ENCODE results near the gene HOXB5.

Gene HOXB5

DNA sequence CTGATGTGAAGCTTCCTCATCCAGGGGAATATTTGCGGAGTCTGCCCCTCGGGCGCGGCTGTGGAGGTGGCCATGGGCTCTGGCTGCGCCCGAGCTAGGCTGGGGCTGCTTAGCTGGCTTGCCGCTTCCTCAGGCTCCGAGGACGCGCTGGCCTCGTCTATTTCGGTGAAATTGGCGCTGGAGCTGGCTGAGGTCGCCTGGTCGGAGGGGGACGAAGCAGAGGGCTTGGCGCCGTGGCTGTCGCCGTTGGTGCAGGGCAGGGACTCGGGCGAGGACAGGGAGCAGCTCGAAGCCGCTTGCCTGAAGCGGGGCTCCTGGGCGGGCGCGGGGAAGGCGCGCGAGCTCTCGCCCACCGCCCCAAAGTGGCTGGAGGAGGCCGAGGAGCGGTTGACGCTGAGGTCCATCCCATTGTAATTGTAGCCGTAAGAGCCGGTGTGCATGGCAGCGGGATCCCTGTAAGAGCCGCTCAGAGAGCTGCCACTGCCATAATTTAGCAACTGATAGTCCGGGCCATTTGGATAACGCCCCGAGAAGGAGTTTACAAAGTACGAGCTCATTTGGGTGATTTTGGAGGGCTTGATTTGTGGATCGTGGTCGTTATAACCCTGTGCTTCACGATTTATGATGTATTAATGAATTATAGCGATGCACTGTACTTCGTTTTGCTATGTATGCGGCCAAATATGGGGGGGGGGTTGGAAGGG lies at the start of gene HOXB5:
Gene HOXB5 (minus strand): TSS at position 654 of the 704 bp plus-strand sequence. CDS start 97 bp downstream, at position 557.
- no peak for DNase-seq

DNA sequence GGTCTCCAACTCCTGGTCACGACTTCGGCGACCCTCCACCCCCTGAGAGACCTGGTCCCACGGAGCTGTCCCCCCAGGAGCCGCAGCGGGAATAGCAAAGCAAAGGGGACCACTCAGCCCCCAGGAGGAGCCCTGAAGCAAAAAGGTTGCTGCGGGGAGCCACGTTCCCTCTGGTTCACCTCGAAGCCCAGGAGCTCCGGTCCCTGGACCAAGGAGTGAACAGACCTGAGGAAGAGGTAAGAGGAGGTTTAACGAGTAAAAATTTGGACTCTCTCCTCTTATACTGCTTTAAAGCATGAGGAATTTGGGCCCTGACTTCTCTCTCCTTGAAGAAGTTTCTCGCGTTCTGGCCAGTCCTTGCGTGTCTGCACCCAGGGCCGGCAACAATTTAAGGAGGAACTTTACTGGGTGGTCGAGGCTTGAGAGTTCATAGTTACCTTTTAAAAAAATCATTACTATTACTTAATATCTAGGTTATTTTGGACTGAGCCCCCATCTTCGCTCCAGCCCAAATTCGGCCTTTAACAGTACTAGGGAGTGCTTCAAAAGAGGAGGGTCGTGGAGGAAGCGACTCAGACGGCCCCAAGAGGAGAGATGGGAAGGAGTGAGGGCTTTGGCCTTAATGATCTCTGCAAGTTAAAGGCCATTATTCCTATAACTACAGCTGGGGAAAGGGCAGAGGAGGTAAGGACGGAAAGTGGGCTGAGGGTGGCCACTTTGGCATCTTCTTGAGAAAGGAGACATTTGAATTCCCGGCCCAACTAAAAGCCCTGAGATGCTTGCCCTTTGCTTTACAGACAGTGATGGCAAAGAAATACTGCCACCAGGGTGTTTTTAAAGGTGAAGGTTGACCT lies 49.5 kb upstream of the HOXB5 start:
- DNase-seq, result no peak

DNA sequence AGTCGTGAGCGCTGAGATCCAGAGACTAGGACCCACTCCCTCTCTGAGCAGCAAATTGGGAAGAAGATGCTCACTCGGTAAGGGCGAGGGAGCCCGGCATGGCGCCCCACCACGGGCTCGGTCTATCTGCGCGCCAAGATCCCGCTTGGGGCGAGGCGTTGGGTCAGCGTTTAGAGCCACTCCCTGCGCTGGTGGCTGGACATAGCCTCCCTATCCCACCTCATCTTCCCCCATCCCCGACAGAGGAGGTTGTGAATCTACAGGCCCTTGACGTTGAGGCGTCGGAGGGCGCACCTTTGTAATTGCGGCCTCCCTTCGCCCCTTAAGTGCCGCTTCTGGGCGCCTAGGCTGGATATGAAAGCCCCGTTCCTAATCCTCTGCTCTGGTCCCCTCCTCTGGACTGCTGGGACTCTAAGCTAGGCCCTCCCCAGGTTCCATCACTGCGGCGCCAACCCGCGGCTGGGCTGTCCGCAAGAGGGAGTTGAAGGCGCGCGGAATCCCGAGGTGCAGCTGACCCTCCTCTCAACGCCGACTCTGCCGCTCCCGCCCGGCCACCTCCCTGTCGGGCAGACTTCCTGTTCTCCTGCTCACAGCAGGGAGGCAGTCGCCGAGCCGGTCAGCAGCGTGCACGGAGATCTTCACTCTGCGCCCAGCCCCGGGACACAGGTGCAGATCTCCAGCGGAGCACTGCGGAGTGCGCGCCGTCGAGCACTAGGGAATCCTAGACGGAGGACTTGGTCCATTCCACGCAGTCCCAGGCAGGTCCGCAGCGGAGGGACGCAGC lies 48.7 kb upstream of the HOXB5 start:
- no peak for DNase-seq

DNA sequence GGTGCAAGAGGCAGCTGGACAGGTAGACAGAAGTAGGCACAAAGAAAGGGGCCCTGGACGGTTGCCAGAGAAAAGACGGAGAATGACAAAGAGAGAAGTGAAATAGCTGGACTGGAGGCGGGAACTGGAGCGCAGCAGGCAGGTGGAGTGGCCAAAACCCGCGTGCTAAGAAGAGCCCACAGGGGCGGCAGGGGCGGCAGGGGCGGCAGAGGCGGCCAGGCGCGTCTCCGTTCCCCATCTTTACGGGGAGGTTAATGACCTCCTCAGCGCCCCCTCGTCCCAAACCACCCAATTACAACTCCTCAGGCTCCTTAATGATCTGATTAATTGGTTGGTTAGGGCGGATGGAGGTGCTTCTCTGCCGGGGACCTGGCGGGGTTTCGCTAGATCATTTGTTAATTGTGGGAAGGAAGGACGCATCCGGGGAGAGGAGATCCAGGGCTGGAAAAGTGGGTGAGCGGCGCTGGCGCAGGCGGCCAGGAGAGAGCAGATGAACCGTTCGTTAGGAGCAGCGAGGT lies 48.0 kb upstream of the HOXB5 start:
- DNase-seq, result no peak

DNA sequence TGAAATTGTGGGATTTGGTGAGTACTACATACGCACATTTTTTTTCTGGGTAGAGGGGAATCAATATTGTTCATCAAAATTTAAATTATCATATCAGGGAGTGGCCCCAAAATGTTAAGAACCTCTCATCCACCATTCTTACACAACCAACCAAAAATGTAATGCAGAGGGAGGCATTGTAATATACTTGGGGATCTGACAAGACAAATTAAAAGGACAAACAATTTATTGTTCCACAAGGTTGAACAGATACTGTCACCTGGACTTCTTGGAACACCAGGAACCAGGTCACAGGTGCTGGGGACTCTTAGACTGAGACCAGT lies 47.2 kb upstream of the HOXB5 start:
- no peak for DNase-seq

DNA sequence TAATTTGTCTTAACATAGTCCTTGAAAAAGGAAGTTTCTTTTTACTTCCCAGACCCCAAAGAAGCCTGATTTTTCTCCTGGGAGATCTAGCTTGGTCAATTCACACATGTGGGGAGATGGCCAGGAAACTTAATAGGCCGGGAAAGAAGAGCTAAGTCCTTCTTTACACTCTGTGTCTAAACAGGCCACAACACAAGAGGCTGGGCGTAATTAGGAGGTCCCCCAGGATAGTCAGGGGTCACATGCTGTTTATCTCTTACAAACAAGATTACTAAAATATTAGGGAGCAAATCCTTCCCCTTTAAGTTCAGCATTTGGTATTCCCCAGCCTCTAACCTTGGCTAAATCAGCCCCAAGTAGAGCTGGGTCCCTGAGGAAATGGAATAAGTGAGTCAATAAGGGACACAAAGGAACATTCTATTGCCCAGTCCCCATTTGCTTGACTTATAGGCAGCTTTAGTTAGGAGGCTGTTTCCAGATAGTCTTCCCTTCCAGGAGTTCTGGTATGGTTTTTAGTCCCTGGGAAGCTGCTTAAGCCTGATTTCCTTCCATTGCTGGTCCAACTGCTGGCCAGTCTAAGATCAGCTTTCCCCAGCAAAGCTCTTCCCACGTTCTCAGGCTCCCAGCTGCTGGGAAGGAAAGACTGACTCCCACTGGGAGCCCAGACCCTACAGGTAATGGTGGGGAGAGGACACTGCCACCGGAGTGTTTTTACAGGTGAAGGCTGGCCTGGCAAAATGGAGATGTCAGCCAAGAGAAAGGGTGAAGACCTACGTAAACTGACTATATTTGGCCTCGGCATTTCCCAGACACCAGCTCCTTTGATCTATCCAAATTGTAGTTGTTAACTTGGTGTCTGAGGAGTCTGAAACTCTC lies 46.6 kb upstream of the HOXB5 start:
- no peak for DNase-seq

DNA sequence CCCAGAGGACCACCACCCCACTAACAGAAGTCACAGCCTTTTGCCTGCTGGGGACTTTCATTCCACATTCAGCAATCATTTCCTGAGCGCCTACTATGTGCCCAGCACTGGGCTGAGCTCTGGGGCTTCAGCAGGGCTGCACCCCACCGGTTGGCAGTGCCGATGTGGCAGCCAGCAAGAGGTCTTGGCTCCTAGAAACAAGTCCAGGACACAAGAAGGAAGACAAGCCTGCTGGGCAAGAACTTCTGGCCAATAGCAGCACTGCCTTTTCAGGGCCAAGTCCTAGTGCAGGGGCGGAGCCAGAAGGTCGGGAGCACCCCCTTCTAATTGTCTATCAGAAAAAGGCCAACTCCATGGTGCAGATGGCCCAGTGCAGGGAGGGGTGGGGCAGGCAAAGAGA lies 45.6 kb upstream of the HOXB5 start:
- no peak for DNase-seq

DNA sequence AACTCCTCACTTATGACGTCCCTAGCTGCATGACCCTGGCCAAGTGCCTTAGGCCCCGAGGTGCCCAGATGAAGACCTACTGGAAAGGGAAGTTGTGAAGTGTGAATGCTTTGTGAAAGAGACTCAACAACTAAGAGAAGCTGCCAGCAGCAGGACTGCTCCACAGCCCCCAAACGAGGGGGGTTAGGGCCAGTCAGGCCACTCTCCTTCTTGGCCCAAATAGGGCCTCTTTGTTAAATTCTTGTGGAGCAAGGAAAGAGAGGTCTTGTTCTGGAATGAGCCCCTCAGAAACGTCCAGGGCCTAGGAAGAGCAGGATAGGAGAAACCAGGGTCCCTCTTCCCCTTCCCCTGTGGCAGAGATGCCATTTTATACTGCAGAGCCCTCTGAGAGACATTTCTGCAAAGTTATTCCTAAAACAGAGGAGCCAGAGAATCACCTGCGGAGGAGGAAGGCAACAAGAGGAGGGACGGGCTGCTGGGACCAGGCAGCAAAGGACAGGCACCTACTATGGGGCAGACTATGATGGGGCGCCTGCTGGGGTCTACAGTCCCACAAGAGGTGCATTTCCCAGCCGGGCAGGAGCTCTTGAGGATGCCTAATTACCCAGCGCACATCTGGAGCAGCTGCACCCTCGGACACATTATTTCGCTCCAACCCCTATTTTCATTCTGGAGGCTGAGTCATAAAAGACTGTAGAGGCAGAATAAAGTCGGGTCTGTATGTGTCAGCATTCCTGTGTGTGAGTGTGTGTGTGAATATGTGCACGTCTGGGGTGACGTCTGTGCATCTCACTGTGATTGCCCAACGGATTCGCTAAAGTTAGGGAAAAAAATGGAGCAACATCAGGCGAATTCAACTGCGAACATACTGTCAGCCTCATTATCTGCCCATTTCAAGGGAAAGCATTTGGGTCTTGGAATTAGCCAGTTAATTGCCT lies 44.0 kb upstream of the HOXB5 start:
- DNase-seq, result no peak

DNA sequence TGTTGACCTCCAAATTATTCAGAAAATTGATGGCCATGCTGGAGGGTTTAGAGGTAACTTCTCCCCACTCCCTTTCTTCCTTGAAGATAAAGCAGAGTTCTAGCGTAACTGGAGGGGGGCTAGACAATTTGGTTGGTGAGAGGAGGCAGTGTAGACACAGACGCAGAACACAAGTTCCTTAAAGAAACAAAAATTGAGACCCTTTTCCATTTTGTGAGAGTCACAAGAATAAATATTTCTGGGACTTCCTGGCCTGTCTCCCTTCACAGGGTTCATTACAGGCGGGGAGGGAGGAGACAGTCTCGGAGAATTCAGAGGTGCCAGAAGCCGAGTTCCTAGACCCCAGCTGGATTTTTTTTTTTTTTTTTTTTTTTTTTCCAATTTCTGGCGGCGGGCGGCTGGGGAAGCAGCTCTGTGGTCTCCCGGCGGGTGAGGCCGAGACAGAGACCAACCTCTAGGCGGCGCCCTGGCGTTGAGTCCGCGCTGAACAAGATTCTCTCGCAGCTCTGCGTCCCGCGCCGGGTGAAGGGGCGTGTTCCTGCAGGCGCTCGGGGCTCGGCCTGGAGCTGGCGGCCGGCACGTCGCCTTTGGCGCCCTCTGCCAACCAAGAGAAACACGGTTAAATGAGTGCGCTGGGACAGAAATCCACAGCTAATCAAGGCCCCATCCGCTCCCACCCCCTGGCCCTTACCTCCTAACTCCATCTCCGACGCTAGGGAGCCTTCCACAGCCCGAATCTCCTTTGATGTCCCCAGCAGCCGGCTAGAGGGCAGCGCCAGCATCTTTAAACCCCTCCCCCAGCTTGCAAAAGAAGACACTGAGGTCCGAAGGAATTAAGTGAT lies 42.8 kb upstream of the HOXB5 start:
- DNase-seq, result peak; percentile 40

DNA sequence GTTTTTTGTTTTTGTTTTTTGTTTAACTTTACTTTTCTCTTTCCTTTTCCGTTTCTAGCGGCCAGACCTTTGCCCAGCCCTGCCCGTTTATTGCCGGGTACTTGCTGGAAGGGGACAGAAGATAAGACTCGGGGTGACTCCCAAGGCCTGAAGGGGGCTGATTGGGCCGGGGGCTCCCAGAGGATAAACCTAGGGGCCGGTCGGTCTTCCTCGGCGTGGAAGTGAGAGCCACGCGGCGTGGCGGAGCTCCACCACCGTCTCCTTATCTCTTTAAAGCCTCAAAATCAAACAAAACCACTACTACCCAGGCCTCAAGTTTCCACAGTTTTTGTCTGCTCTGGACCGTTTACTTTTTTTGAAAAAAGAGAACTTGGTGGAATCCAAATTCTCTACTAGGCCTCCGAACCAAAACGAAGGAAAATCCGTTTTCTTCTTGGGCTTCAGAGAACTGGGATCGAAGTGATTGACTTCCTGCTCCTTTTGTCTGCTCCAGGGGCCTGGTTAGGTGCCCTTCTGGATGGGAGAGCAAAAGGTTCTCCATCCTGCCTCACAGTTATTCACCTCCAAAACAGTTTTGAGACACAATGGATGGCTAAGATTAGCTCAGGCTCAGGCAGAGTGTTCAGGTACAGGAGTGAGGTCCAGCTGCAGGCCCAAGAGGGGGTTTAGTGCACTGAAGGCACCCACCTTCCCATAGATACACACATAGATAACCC lies 41.1 kb upstream of the HOXB5 start:
- no peak for DNase-seq

DNA sequence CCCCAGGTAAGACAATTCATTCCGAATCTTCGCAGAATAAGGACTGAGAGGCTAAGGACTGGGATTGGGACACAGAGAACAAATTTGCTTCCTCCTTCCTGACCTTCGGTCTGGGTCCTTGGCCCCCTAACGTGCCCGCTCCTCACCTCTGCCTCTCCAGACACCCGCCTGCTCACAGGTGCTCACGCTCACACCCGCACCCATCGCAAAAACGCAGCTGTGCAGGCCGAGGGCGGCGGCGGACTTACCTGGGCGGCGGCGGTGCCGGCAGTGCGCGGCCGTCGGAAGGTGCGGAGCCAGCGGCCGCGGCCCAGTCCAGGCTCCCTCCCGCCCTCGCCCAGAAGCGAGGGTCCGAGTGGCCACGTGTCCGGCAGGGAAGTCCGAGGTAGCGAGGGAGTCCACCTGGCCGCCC lies 39.7 kb upstream of the HOXB5 start:
- DNase-seq, result no peak

DNA sequence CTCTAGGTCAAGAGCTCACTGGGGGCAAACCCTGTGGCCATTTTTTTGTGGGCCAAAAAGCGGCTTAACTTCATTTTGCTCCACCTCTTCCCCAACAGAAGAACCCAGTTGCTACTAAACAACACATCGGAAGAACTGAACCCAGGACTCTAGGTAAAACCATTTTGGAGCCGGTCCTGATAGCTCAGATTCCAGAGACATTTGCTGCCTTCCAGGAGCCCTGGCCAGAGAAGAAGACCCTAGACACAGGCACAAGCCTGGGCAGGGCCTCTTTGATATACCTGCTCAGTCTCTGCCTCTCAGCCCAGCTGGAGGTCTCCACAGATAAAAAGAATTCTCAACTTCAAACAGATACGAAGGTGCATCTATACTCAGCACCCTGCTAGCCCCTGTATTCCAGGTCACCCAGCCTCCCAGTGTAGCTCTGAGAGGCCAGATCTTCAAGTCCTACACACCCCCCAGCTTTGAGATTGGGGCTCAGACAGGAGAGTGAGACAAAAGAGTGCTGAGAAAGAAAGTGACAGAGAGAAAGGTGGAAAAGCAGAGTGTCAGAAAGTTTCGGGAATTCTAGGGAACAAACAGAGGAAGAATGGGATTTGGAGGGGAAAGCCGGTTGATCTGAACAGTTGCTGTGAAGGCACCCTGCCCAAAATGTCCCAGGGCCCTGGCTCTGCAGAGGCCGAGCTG lies 39.1 kb upstream of the HOXB5 start:
- DNase-seq, result no peak

DNA sequence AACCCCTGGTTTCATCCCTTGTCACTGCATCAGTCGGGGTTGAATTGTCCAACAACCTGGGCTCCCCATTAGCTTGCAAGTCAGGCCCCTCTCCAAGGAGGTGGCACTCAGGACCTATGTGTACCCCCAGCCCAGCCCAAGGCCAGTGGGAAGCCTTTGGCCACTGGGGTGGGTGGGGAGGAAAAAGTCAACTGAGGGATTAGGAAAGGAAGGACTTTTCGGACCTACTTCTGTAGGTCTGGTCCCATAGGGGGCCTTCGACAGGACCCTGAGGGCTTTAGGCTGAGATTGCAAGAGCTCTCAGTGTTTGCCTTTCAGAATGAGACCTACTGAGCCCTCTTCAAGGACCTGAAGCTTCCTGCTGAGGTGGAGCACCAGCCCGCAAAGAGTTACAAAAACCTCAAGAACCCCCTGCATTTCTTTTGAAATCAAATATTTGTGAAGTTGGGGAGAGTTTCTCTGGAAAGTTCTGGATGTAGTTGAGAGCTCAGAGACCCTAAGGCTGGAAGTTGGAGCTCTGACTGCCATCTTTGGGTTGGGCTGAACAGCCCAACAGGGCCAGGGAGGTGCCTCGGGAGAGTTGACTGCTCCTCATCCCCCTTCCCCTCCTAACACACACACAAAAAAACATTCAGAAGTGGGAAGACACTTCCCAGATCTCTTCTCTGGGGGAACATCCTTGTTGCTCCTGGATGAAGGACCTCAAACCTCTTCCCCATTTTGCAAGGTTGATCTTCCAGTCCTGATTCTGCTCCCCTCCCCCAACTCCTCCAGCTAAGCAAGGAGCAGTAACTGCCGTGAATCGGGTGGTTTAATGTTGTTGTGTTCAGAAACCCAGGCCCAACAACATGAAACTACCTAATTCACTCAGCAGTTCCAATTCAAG lies 38.4 kb upstream of the HOXB5 start:
- no peak for DNase-seq

DNA sequence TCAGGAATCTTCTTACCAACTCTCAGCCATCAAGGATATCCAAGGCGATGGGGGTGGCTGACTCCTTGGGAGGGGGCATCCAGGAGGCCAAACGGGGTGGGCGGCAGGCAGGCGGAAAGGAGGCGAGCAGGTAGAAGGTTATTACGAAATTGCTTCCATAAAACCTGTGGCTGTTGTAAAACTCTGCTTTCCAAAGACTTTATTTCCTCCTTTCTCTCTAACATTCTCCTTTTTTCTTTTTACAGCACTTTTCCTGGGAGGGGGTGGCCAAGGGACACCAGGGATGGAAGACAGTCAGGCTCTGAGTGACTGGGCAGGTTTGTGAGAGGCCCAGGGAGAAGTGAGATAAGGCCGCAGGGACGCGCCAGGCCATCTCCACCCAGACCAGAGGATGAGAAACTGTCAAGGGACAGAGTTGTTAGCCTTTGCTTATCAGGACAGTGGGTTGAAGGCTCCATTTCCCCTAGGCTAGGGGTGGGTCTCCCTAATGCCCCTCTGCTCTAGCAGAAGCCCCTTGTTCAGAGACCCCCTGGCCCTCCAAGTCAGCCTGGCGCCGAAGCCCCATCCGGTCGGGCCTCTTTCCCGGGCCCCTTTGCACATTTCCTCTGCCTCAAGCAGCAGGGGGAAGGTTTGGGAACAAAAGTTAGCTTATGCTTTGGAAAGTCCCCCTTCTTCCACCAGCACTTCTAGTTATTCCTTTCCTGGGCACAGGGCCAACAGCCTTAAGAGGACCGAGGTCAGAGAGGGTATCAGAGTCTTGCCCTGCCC lies 37.5 kb upstream of the HOXB5 start:
- no peak for DNase-seq

DNA sequence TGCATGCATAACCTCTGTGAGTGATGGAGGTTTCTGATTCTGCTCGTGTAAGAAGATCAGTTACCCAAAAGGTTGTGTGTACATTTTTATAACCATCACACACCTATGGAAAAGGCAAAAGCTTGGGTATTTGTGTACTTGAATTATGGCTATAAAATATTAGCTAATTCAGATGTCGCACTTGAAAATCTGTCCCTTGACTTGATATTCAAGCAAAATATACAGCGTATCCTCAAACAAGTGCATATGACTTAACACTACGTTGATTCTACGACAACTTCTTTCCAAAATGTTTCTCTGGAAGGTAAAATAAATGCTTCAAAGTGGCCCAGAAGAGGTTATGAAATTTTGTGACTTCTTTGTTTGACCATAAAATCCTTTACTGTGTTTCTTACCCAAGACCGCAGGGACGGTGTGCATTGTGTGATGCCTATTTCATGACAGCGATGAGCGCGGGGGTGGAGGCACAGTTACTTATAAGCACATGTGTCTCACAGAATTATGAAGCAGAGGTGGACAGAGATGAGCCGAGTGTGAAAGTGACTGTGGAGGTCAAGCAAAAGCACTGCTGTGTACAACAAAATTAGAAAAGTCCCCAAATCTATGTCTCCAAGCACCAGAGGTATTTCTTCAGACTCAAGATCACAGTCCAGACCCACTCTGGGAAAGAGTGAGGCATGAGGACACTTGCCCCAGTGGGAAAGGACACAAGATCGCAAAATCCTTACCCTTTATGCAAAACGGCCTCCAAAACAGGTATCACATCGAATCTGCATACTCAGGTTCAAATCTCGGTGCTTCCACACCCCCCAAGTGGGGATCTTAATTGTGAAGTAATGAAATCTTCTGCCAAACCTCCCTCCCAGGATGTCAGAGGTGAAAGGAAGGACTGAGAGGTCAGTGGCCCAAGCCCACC lies 36.7 kb upstream of the HOXB5 start:
- DNase-seq, result no peak

DNA sequence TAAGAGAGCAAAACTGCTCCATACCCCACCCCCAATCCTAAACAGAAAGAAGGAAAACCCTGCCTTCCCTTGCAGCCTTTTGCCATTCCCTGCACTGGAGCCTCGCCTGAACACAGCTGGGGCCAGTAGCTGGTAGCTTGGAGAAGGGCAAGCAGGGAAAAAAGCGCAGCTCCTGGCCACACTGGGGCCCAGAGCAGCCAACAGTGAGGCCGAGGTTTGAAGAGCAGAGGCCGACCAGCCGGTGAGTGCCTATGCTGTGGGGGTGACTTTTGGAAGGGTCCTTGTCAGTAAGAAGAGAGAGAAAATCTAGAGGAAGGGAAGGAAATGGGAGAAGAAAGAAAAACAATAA lies 35.8 kb upstream of the HOXB5 start:
- DNase-seq, result no peak
